HuH-7.5 (cell line): ENCODE data around the gene ERBB3.
A peak's percentile ranks its signal among the peaks of the same experiment; 100 is the strongest.
"Not testable (repeated sequence)": the region's sequence is repeated elsewhere in the genome, so short reads cannot be mapped to it uniquely, and the experiment has no call there.

Experiments used
- DNase-seq: peaks from one replicate; pipeline ENCODE4 v3.0.0; 2011; ENCODE audit warnings: low spot score

Gene ERBB3

DNA sequence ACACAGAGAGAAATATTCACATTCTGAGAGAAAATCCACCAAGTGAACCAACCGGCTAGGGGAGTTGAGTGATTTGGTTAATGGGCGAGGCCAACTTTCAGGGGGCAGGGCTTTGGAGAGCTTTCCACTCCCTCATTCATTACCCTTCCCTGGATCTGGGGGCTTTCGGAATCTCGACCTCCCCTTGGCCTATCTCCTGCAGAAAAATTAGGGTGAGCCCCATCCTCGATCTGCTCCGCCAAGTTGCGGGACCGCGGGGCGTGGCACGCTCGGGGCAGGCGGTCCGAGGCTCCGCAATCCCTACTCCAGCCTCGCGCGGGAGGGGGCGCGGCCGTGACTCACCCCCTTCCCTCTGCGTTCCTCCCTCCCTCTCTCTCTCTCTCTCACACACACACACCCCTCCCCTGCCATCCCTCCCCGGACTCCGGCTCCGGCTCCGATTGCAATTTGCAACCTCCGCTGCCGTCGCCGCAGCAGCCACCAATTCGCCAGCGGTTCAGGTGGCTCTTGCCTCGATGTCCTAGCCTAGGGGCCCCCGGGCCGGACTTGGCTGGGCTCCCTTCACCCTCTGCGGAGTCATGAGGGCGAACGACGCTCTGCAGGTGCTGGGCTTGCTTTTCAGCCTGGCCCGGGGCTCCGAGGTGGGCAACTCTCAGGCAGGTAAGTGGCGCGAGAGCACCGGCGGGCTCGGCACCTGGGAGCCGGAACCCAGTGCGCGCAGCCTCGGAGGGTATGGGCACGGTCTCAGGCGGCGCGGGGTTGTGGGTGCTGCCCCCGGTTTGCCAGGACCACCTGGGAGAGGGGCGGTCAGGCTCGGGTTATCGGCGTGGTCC is at the start of gene ERBB3:
Gene ERBB3, plus strand, starts transcription at position 443 of the 833 bp plus-strand sequence. Its CDS starts 136 bp downstream, at position 579.
- DNase-seq = peak; percentile 86

DNA sequence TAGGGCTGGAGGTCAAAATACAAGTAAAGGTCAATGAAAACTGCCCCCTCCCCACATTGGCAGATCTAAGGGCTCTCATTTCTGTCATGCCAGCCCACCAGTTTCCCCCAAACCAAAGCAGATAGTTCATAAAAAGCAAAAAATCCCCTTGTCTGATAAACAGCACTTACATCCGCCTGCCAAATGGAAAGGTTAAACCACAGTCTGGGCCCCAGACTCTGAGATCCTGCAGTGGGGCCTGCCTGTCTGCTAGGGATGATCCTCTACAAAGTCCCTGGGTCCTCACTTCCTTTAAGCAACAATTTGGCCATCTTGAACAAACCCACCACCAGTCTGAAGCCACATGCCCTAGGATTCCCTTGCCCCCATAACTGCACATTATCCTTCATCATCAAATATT is 48.0 kb upstream of the ERBB3 start:
- no peak for DNase-seq

DNA sequence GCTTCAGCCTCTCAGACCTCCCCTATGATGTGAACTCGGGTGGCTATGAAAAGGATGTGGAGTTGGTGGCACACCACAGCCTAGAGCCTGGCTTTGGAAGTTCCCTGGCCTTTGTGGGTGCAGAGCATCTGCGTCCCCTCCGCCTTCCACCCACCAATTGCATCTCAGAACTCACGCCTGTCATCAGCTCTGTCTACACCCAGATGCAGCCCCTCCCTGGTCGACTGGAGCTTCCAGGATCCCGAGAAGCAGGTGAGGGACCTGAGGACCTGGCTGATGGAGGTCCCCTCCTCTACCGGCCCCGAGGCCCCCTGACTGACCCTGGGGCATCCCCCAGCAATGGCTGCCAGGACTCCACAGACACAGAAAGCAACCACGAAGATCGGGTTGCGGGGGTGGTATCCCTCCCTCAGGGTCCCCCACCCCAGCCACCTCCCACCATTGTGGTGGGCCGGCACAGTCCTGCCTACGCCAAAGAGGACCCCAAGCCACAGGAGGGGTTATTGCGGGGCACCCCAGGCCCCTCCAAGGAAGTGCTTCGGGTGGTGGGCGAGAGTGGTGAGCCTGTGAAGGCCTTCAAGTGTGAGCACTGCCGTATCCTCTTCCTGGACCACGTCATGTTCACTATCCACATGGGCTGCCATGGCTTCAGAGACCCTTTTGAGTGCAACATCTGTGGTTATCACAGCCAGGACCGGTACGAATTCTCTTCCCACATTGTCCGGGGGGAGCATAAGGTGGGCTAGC is 45.2 kb upstream of the ERBB3 start:
- DNase-seq = no peak

DNA sequence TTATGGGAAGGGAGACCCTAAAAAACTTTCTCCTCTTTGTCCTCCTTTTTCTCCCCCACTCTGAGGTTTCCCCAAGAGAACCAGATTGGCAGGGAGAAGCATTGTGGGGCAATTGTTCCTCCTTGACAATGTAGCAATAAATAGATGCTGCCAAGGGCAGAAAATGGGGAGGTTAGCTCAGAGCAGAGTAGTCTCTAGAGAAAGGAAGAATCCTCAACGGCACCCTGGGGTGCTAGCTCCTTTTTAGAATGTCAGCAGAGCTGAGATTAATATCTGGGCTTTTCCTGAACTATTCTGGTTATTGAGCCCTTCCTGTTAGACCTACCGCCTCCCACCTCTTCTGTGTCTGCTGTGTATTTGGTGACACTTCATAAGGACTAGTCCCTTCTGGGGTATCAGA is 42.8 kb upstream of the ERBB3 start:
- no peak for DNase-seq

DNA sequence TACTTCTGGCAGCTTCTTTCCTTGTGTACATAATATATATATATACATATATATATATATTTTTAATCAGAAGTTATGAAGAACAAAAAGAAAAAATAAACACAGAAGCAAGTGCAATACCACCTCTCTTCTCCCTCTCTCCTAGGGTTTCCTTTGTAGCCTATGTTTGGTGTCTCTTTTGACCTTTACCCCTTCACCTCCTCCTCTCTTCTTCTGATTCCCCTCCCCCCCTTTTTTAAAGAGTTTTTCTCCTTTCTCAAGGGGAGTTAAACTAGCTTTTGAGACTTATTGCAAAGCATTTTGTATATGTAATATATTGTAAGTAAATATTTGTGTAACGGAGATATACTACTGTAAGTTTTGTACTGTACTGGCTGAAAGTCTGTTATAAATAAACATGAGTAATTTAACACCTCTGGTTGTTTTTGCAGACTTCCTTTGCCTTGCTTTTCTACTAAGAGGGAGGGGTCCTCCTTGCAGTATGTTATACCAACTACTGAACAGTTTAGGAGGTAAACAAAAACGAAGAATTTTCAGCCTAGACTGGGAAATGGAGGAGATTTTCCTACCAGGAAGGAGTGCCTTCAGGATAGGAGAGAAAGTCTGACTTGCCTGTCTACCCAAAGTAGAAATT is 41.8 kb upstream of the ERBB3 start:
- DNase-seq = no peak

DNA sequence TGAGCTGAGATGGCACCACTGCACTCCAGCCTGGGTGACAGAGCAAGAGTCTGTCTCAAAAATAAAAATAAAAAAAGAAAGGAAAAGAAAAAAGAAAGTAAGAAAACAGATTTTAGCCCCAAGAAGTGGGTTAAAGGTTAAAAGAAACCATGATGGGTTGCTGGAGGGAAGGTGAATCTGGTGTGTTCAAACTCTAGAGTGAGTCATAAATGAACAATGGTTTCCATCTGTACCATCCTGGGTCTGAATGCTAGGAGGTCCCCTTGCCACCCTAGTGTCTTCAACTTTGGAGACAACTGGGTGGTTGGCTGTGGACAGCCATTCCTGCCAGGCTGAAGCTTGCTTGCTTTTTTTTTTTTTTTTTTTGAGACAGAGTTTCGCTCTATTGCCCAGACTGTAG is 39.8 kb upstream of the ERBB3 start:
- DNase-seq = no peak

DNA sequence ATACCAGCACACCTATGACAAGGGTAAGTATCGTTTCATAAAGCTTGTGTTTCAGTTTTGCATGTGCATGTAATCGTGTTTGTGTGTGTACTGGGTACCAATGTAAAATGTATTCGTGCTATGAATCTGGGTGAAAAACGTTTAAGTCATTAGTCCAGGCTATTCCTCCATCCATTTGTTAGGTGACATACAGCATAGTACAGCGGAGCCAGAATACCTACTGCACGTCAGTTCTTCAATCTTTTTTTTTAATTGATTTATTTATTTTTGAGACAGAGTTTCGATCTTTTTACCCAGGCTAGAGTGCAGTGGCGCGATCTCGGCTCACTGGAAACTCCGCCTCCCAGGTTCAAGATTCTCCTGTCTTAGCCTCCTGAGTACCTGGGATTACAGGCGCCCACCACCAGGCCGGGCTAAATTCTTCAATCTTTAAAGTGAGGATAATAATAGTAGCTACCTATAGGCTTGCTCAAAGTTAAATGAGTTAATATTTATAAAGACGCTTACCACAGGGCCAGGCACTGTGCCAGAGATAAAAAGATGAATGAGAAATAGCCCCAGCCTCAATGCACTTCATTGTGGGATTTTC is 38.9 kb upstream of the ERBB3 start:
- no peak for DNase-seq

DNA sequence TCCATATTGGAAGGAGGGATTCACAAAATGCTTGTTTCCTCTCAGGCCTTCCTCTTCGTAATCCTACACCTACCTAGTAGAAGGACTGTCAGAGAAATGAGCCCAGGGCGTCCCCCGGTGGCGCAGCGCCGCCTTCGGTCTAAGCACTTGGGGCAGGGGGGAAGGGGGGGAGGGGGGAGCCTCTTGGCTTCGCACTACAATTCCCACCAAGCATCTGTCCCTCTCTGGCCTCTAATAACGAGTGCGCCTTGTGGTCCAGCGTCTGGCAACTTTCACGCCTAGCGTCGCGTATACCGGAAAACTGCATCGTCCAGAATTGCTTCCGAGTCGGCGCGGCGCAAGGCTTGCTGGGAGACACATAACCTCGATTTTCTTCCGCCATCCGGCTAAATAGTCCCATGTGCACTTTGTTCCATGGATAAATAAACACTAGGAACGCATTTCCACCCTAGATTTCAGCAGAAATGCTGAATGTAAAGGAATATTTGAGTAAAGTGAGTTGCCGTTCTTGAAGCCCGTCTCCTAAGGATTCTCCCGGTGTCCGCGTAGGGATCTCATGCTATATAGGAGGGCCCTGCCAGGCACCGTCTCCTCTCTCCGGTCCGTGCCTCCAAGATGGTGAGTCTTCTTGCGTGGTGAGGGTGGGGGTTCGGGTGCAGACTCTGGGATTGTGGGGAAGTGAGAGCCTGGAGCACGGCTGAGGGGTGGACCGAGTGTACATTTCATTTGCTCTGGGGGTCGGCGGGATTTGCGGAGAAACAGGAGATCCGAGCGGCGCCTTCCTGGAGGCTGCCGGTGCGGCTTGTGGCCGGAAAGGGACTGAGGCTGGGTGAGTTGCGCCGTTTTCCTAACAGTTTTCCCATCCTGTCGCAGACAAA is 38.2 kb upstream of the ERBB3 start, which contains the start of gene RPS26:
Gene RPS26, plus strand, starts transcription at position 367 of the 878 bp plus-strand sequence. Its CDS starts 249 bp downstream, at position 616.
- peak; percentile 86 for DNase-seq

DNA sequence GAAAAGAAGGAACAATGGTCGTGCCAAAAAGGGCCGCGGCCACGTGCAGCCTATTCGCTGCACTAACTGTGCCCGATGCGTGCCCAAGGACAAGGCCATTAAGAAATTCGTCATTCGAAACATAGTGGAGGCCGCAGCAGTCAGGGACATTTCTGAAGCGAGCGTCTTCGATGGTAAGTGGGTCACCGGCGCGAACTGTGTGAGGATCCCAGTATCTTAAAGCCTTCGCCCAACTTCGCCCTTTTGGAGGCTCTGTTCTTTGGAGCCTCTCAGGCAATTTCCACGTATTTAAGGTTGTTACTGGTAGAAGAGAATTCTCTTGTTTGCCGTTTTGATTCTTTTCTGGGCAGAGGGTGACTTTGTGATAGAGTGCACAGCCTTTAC is 37.5 kb upstream of the ERBB3 start:
- not testable (repeated sequence) for DNase-seq

DNA sequence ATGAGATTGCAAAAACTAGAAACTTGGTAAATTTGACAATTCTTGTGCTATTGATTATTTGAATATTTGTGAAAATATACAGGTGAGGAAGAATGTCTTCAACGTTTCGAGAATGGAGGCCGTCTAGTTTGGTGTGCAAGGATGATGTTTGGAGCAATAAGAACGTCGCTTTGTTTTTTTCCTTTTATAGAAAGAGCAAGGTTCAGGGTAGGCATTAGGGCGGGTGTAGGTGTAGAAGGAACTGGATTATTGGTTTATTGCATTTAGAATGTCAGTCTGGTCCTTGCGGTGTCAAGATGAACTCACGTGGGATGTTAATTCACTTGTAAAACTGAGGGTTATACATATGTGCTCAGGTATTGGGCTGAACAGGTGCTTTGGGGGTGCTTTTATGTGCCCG is 37.1 kb upstream of the ERBB3 start:
- no peak for DNase-seq

DNA sequence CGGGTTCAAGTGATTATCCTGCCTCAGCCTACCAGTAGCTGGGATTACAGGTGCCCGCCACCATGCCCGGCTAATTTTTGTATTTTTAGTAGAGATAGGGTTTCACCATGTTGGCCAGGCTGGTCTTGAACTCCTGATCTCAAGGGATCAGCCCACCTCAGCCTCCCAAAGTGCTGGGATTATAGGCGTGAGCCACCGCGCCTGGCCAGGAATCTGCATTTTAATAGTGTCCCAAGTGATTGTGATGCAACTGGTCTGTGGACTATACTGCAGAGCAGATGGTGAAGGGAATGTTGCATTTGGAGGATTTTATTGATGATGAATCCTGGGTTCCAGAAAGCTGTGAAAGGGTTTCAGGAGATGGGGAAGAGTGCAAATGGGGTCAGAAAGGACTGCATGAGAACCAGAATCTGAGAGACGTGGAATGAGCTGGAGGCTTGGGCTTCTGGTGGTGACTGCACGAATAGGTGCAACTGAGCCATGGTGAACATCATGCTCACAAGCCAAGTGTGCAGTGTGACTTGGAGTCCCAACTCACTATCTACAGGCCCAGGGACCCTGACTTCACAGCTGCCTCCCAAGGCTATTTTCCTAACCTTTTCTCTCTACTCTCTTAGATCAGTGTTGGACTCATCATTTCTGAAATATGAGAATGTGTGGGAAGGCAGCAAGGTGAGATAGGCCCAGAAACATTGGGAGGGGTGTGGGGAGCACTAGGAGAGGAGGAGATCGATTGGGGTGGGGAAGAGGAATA is 33.8 kb upstream of the ERBB3 start:
- DNase-seq = no peak

DNA sequence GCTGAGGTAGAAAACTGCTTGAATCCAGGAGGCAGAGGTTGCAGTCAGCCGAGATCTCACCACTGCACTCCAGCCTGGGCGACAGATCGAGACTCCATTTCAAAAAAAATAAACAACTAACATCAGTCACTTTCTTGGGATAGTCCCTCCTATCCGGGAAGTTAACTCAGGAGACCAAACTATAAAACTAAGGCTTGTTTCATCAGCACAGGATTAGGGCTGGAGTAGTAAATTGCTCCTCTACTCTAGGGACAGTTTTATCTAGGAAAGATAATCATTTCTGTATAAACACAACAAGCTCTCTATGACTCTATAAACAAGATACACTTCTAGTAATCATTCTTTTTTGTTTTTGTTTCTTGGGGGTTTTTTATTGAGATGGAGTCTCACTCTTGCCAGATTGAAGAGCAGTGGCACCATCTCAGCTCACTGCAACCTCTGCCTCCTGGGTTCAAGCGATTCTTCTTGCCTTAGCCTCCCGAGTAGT is 26.5 kb upstream of the ERBB3 start:
- DNase-seq = no peak

DNA sequence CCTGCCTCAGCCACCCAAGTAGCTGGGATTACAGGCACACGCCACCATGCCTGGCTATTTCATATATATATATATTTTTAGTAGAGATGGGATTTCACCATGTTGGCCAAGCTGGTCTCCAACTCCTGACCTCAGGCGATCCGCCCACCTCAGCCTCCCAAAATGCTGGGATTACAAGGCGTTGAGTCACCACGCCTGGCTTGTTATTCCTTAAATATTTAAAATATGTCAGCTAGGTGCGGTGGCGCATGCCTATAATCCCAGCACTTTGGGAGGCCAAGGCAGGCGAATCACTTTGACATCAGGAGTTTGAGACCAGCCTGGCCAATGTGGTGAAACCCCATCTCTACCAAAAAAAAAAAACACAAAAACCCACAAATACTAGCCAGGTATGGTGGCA is 20.0 kb upstream of the ERBB3 start:
- not testable (repeated sequence) for DNase-seq

DNA sequence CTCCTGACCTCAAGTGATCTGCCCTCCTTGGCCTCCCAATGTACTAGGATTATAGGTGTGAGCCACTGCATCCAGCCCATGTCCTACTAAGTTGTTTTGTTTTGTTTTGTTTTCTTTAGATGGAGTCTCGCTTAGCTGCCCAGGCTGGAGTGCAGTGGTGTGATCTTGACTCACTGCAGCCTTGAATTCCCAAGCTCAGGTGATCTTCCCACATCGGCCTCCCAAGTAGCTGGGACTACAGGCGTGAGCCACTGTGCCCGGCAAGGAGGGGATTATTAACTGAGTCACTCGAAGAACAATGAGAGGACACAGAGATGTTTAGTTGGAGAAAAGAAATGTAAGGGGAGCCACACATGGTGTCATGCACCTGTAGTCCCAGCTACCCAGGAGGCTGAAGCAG is 18.0 kb upstream of the ERBB3 start:
- DNase-seq = no peak

DNA sequence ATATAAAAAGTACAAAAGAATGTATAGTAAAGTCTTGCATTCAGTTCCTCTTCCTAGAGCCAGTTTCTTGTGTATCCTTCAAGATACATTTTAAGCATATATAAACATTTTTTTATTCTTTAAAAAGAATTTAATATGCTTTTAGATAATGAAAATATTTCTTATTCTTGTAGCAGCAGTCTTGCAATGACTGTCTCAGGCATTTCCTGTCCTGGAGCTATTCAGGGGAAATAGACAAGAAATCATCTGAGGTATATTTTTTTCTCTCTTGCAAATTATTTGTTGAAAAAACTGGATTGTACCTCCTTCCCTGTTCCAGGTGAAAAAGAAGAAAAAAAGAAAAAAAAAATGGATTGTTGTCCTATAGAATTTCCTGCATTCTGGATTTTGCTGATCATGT is 17.0 kb upstream of the ERBB3 start:
- DNase-seq = no peak

DNA sequence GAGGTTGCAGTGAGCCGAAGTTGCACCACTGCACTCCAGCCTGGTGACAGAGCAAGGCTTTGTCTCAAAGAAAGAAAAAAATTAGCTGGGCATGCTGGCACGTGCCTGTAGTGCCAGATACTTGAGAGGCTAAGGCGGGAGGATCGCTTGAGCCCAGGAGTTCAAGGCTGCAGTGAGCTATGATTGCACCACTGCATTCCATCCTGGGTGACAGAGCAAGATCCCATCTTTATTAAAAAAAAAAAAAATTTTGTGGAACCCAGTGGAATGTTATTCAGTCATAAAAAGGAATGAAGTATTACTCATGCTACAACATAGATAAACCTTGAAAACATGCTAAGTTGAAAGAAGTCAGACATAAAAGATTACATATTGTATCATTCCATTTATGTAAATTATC is 8.3 kb upstream of the ERBB3 start:
- no peak for DNase-seq

DNA sequence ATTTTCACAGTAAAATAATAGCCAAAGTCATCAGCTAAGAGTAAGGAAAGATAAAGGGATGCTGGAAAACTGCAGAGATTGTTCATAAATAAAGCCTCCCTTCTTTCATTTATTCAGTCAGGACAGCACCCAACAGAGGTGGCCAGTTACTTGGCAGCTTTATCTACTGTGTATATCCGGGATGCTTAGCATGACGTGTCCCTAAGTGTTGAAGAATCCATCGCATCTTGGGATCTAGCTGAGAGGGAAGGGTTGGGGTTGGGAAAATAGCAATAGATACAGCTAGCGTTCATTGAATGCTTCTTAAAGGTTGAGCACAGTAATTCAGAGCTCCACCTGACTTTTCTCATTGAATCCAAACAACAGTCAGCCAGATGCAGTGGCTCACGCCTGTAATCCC is 5.6 kb upstream of the ERBB3 start:
- no peak for DNase-seq

DNA sequence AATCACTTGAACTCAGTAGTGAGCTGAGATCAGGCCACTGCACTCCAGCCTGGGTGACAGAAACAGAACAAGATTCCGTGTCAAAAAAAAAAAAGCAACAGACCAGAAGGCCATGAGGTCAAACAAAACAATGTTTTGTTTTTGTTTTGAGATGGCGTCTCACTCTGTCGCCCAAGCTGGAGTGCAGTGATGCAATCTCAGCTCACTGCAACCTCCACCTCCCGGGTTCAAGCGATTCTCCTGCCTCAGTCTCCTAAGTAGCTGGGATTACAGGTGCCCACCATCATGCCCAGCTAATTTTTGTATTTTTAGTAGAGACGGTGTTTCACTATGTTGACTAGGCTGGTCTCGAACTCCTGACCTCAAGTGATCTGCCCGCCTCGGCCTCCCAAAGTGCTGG is 2.0 kb upstream of the ERBB3 start:
- not testable (repeated sequence) for DNase-seq

DNA sequence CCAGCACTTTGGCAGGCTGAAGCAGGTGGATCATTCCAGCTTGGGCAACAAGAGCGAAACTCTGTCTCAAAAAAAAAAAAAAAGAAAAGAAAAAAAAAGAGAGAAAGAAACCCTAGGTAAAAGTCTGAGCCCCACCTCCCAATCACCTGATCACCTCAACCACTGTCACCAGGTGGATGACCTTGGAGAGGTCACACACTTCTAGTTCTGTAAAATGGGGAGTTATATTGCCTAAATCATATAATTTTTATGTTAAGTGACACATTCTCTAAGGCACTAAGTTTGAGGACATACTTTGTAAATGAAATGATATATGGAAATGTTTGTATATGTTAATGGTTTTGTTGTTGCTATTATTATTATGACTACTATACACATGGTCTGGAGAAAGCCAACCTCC is 1.5 kb upstream of the ERBB3 start:
- no peak for DNase-seq

DNA sequence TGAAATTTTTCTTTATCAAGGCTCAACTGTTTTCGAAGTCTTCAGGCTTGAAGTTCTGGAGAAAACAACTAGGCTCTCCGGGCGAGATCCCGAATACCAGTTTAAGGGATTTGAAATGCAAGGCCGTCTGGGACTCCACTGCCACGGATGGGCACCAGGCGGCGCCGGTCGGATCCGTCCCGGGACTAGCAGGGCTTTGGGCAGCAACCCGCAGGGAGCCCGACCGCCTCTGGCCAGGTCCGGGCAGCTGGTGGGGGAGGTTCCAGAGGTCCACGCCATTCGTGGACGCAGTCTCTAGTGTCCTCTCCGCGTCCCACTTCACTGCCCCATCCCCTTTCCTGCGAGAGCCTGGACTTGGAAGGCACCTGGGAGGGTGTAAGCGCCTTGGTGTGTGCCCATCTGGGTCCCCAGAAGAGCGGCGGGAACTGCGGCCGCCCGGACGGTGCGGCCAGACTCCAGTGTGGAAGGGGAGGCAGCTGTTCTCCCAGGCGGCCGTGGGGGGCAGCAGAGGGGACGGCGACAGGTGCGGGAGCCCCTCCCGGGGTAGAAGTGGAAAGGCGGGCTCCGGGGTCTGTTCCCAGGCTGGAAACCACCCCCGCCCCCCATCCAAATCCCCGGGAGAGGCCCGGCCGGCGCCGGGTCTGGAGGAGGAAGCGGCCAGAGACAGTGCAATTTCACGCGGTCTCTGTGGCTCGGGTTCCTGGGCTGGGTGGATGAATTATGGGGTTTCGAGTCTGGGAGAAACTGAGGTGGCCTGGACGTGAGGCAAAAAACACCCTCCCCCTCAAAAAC is 838 bp upstream of the ERBB3 start:
- peak; percentile 88 for DNase-seq
